ENCODE data around the gene TECPR2. TPM values are rescaled to one million over a fixed set of nuclear protein-coding genes. Genes with fewer than 3 reads are reported as not detected.
A peak's percentile ranks its signal among the peaks of the same experiment; 100 is the strongest.

The TECPR2 gene
- total and polyA plus RNA-seq, 8 donors, result 3.3 to 18.2 (median 10.5) TPM

DNA sequence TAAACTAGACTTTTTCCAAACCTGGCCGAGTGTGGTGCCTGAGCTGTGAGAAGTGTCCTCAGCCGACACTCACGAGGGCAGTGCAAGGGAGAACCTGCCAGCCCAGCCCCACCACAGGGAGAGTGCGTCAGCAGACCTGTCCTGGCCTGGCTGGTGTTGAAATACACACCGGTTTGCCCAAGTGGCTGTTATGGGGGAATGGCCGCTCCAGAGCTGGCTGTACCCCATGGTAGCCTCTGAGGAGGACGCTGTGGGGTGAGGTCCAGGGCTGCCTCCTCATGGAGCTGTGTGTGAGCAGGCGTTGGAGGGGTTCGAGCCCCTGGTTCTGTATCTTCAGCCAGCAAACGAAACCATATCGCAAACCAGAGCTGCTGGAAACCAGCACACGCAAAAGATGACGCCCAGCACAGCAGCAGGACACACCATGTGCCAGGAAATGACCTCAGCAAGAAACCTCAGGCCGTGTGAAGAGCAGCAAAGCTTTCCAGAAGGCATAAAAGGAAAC, 137.5 kb downstream of the TECPR2 start:
- WGBS, 2 donors, result 84 to 86% methylated on average over 14 of the region's 14 CpGs

DNA sequence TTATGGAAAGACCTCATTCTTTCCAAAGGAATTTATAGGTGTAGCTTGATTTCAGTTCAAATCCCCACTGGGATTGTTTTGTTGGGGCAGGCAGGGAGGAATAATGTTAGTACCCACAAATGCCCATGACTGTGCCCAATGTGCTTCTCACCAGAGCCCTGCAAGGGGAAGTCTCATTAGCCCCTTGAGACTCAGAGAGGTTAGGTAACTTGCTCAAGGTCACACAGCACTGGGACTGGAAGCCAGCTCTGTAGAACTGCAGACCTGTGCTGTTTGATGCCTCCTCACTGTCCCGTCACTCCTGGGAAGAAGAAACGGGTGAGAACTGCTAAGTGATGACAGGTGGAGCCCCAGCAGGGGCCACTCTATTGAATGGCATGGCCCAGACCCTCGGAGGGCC, 138.0 kb downstream of the TECPR2 start:
- Histone ChIP-seq H3K4me1 (no peaks in the 10 kb centered on the region), H3K27ac (peak overlapping the region in 2 of 4 donors; percentile 41 to 58), H3K27me3 (no peaks in the 10 kb centered on the region), H3K4me3 (no peak overlapping the region), H3K9me3 (no peaks in the 10 kb centered on the region), H3K36me3 (peaks cover 0 to 7% (median 0%) of the 10 kb centered on the region in 3 donors)
- intact Hi-C loops (cut with DNase I), result no loop called here
- FAIRE-seq (no peak), ATAC-seq (no peak), DNase-seq (no peak)
- no peak for TF ChIP-seq CTCF (IDR thresholded peaks at IDR 0.05)
- 81 to 93% methylated on average over 3 of the region's 3 CpGs for WGBS, 2 donors

More for the DNA sequence above, 137.5 kb downstream of the TECPR2 start:
- Histone ChIP-seq H3K27me3 (no peaks in the 10 kb centered on the region), H3K36me3 (peaks cover 0 to 7% (median 0%) of the 10 kb centered on the region in 3 donors), H3K27ac (peak overlapping the region in 2 of 4 donors; percentile 41 to 58), H3K9me3 (no peaks in the 10 kb centered on the region), H3K4me3 (no peak overlapping the region), H3K4me1 (no peaks in the 10 kb centered on the region)
- peak in 3 of 4 donors; percentile 36 to 69 (median 67) for ATAC-seq
- intact Hi-C loops (cut with DNase I), result no loop called here
- FAIRE-seq, result no peak
- TF ChIP-seq CTCF (IDR thresholded peaks at IDR 0.05), result no peak
- peak in 1 of 6 donors; percentile 40 for DNase-seq

DNA sequence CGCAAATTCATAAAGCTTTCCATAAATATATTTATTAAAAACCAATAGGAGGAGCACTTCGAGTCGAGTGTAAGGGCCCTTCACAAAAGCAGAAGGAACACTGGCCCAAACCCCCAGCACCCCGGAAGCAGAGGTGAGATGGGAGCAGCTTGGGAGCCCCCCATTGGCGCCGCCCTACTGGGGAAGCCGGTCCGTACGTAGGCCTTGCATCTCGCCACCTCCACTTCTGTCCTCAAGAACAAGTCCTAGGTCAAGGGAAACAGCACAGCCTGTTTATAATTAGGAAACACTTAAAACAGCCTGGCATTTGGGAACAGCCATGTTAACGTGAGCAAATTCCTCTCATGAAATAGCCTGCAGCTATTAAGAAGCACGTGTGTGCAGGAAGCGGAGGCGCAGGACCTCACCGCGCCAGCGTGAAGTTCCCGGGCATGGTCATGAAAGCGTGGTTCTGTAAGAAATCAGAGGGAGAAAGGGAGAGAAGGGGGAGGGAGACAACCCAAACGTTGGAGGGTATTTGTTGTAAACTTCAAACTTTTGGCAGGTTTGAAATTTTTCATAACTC, 139.1 kb downstream of the TECPR2 start:
- TF ChIP-seq CTCF (IDR thresholded peaks at IDR 0.05), result no peak
- intact Hi-C loops (cut with DNase I), result no loop called here
- H3K27ac ChIP-seq, result no peak overlapping the region
- no peaks in the 10 kb centered on the region for H3K27me3 ChIP-seq
- WGBS, 2 donors, result 91 to 93% methylated on average over 20 of the region's 20 CpGs
- DNase-seq (peak in 1 of 6 donors; percentile 19), FAIRE-seq (no peak), ATAC-seq (no peak)
- H3K4me1 ChIP-seq, result no peaks in the 10 kb centered on the region
- no peaks in the 10 kb centered on the region for H3K9me3 ChIP-seq
- H3K36me3 ChIP-seq, result peaks cover 0 to 7% (median 0%) of the 10 kb centered on the region in 3 donors
- no peak overlapping the region for H3K4me3 ChIP-seq

DNA sequence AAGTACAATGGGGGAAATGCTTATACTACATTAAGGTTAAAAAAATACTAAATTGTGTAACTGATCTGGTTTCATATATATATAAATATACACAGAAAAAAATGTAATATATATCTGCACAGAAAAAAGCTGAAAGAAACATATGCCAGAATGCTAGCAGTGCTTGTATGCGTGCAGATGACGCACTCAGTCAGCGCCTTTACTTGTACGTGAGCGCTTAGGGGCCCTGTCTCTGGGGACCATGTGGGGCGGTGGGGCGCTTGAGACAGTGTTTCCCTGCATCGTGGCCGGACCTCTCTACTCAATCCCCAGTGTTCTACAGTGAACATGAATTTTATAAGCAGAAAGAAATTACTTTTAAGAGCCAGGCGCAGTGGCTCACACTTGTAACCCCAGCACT, 139.8 kb downstream of the TECPR2 start:
- H3K36me3 ChIP-seq, result peaks cover 0 to 7% (median 0%) of the 10 kb centered on the region in 3 donors
- intact Hi-C loops (cut with DNase I), result no loop called here
- H3K27ac ChIP-seq, result no peak overlapping the region
- DNase-seq (no peak), ATAC-seq (no peak), FAIRE-seq (no peak)
- H3K4me3 ChIP-seq, result no peak overlapping the region
- TF ChIP-seq CTCF (IDR thresholded peaks at IDR 0.05), result no peak
- H3K27me3 ChIP-seq, result no peaks in the 10 kb centered on the region
- 96 to 97% methylated on average over 10 of the region's 10 CpGs for WGBS, 2 donors
- no peaks in the 10 kb centered on the region for H3K4me1 ChIP-seq
- H3K9me3 ChIP-seq, result no peaks in the 10 kb centered on the region

- H3K9me3 ChIP-seq, result no peaks in the 10 kb centered on the region
- no peak for TF ChIP-seq CTCF (IDR thresholded peaks at IDR 0.05)
These were observed 141.0 kb downstream of the TECPR2 start for GRCh38 chr14:102503641-102504327.

More at GRCh38 chr14:102503641-102504327, 141.0 kb downstream of the TECPR2 start:
- WGBS, 2 donors, result 64 to 69% methylated on average over 12 of the region's 12 CpGs
- Histone ChIP-seq H3K4me3 (no peak overlapping the region), H3K27ac (peak overlapping the region in 1 of 4 donors; percentile 6), H3K4me1 (peaks cover 0 to 1% (median 0%) of the 10 kb centered on the region in 3 donors), H3K36me3 (no peaks in the 10 kb centered on the region), H3K27me3 (no peaks in the 10 kb centered on the region)
- intact Hi-C loops (cut with DNase I), result no loop called here
- DNase-seq (no peak), ATAC-seq (peak in 2 of 4 donors; percentile 9 to 35), FAIRE-seq (no peak)

Measured in pancreas (tissue), 10 donors.